Measurements from ENCODE around the gene TEX48.

The TEX48 gene

DNA sequence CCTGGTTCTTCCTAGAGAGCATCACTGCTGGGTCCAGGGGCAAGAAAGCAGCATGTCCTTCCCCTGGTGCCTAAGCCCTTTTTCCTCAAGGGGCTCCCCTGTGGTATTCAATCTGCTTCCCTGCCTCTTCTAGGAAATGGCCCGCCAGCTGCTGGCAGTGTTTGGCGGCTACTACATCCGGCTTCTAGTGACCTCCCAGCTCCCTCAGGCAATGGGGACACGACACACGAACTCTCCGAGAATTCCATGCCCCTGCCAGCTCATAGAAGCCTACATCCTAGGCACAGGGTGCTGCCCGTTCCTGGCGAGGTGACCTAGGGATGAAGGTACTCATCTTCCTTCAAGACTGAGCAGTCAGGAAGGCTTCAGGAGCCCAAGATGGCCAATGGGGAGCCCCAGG lies 39.0 kb downstream of the TEX48 start:
- no peak overlapping the region for H3K4me2 ChIP-seq (ENCODE audit: low read length)
- no peaks in the 10 kb centered on the region for H3K79me2 ChIP-seq (ENCODE audit: insufficient read depth, low read length)
- no peaks in the 10 kb centered on the region for H3K9me3 ChIP-seq (ENCODE audit: low read length)
- peaks cover 88% of the 10 kb centered on the region for H3K36me3 ChIP-seq (ENCODE audit: insufficient read depth, low read length)
- no peak overlapping the region for H3K27ac ChIP-seq (ENCODE audit: low read depth, low read length, poor library complexity, severe bottlenecking)
- no peaks in the 10 kb centered on the region for H3F3A ChIP-seq (ENCODE audit: insufficient read depth, low read length)
- H3K4me3 ChIP-seq (ENCODE audit: low read depth, low read length, poor library complexity, severe bottlenecking), result no peak overlapping the region
- no peaks in the 10 kb centered on the region for H3K27me3 ChIP-seq (ENCODE audit: insufficient read depth, low read length)
- H3K9me2 ChIP-seq (ENCODE audit: low read depth, low read length), result no peaks in the 10 kb centered on the region
- no peak overlapping the region for H3K9ac ChIP-seq (ENCODE audit: low read length)
- TF ChIP-seq, protein P1, sequence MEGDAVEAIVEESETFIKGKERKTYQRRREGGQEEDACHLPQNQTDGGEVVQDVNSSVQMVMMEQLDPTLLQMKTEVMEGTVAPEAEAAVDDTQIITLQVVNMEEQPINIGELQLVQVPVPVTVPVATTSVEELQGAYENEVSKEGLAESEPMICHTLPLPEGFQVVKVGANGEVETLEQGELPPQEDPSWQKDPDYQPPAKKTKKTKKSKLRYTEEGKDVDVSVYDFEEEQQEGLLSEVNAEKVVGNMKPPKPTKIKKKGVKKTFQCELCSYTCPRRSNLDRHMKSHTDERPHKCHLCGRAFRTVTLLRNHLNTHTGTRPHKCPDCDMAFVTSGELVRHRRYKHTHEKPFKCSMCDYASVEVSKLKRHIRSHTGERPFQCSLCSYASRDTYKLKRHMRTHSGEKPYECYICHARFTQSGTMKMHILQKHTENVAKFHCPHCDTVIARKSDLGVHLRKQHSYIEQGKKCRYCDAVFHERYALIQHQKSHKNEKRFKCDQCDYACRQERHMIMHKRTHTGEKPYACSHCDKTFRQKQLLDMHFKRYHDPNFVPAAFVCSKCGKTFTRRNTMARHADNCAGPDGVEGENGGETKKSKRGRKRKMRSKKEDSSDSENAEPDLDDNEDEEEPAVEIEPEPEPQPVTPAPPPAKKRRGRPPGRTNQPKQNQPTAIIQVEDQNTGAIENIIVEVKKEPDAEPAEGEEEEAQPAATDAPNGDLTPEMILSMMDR (IDR thresholded peaks at IDR 0.05; ENCODE audit: low read length), result no peak
- no peak for TF ChIP-seq EZH2 (IDR thresholded peaks at IDR 0.05; ENCODE audit: borderline replicate concordance, low read length)
- no peak overlapping the region for H2AFZ ChIP-seq (ENCODE audit: low read length)
- no peaks in the 10 kb centered on the region for H4K20me1 ChIP-seq (ENCODE audit: insufficient read depth, low read length)
- no peaks in the 10 kb centered on the region for H3K4me1 ChIP-seq (ENCODE audit: insufficient read depth, low read length, severe bottlenecking)

- H3K79me2 ChIP-seq (ENCODE audit: insufficient read depth, low read length), result no peaks in the 10 kb centered on the region
- no peak overlapping the region for H3K4me2 ChIP-seq (ENCODE audit: low read length)
- no peaks in the 10 kb centered on the region for H3K9me2 ChIP-seq (ENCODE audit: low read depth, low read length)
- H2AFZ ChIP-seq (ENCODE audit: low read length), result no peak overlapping the region
- H4K20me1 ChIP-seq (ENCODE audit: insufficient read depth, low read length), result no peaks in the 10 kb centered on the region
- H3K36me3 ChIP-seq (ENCODE audit: insufficient read depth, low read length), result peaks cover 89% of the 10 kb centered on the region
- H3K4me3 ChIP-seq (ENCODE audit: low read depth, low read length, poor library complexity, severe bottlenecking), result no peak overlapping the region
- TF ChIP-seq, protein P1 (IDR thresholded peaks at IDR 0.05; ENCODE audit: low read length), result no peak
- no peak for TF ChIP-seq EZH2 (IDR thresholded peaks at IDR 0.05; ENCODE audit: borderline replicate concordance, low read length)
- no peaks in the 10 kb centered on the region for H3K4me1 ChIP-seq (ENCODE audit: insufficient read depth, low read length, severe bottlenecking)
- H3K27ac ChIP-seq (ENCODE audit: low read depth, low read length, poor library complexity, severe bottlenecking), result no peak overlapping the region
- H3F3A ChIP-seq (ENCODE audit: insufficient read depth, low read length), result no peaks in the 10 kb centered on the region
- no peaks in the 10 kb centered on the region for H3K9me3 ChIP-seq (ENCODE audit: low read length)
- no peak overlapping the region for H3K9ac ChIP-seq (ENCODE audit: low read length)
- H3K27me3 ChIP-seq (ENCODE audit: insufficient read depth, low read length), result no peaks in the 10 kb centered on the region
These were observed 40.0 kb downstream of the TEX48 start for GRCh38 chr9:114641967-114642366.

- Histone ChIP-seq H3K79me2 (ENCODE audit: insufficient read depth, low read length) (no peaks in the 10 kb centered on the region), H3F3A (ENCODE audit: insufficient read depth, low read length) (no peaks in the 10 kb centered on the region), H3K27ac (ENCODE audit: low read depth, low read length, poor library complexity, severe bottlenecking) (no peak overlapping the region), H3K9ac (ENCODE audit: low read length) (no peak overlapping the region), H2AFZ (ENCODE audit: low read length) (no peak overlapping the region), H4K20me1 (ENCODE audit: insufficient read depth, low read length) (no peaks in the 10 kb centered on the region), H3K27me3 (ENCODE audit: insufficient read depth, low read length) (no peaks in the 10 kb centered on the region), H3K36me3 (ENCODE audit: insufficient read depth, low read length) (peaks cover 87% of the 10 kb centered on the region), H3K9me3 (ENCODE audit: low read length) (no peaks in the 10 kb centered on the region), H3K4me2 (ENCODE audit: low read length) (no peak overlapping the region), H3K9me2 (ENCODE audit: low read depth, low read length) (no peaks in the 10 kb centered on the region), H3K4me1 (ENCODE audit: insufficient read depth, low read length, severe bottlenecking) (no peaks in the 10 kb centered on the region), H3K4me3 (ENCODE audit: low read depth, low read length, poor library complexity, severe bottlenecking) (no peak overlapping the region)
- TF ChIP-seq, protein P1 (IDR thresholded peaks at IDR 0.05; ENCODE audit: low read length), result no peak
- TF ChIP-seq EZH2 (IDR thresholded peaks at IDR 0.05; ENCODE audit: borderline replicate concordance, low read length), result no peak
These were observed 43.6 kb downstream of the TEX48 start for GRCh38 chr9:114638404-114638803.

All from OCI-LY1 (cell line).